ENCODE measurements around the gene FGG.

FGG gene

DNA sequence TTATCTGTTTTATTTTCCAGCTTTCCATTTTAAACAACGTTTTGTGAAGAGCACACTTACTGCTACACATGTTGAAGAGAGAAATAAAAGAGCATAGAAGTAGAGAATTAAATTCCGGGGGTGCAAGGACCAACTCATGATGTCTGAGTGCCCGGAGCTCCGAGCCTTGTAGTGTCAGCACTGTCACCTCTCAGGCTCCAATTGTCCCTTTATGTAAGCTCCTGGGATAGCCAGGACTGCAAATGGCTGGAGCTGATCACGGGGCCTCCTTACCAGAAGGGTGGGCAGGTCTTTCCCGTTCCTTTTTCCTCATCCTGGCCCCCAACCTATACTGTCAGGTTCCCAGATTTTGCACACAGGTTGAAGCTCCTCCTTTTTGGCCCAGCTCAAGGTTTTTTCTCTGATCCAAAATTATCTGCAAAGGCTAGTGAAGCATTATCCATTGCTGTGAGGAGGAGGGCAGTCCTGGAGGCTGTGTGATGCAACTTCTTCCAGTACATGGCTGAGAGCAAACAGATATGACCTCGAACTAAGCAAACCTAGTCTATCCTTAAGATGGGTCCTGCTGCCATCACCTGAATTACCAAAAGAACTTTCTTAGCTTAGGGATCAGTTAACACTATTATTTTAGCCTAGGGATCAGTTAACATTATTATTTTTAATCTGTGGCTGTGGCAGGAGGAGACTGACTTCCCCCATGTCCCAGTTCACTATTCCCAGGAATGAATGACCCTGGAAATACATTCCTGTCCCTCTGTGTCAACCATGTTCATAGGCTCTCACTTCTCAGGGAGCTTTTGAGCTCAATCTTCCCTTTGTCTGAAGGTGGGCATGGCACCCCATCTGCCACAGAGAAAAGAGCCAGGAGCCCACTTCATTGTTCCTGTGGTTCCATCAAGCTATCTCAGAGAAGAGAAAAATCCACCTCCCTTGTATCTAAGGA, at the start of gene FGG:
TSS of gene FGG (minus strand) at position 185 of the 943 bp plus-strand sequence. CDS start at position 138, 47 bp downstream.
- no peak for DNase-seq

DNA sequence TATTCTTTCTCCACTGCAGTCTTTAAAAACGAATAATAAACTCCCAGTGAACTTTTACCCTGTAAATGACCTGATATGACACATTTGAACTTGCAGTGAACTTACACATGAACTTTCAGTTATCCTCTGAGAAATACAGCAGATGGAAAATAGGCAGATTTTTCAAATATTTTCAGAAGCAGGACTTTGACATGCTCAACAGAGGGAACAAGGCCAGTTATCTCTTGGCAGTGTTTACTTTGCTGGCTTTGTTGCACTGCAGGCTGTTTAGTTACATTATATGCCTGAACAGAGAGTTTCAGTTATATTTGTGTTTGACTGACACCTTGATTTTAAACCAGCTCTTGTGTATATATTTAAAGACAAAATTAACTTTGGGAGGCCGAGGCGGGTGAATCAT, 47.6 kb upstream of the FGG start:
- no peak for DNase-seq

- DNase-seq = no peak
These were observed 46.4 kb upstream of the FGG start for GRCh38 chr4:154658680-154659405.

DNA sequence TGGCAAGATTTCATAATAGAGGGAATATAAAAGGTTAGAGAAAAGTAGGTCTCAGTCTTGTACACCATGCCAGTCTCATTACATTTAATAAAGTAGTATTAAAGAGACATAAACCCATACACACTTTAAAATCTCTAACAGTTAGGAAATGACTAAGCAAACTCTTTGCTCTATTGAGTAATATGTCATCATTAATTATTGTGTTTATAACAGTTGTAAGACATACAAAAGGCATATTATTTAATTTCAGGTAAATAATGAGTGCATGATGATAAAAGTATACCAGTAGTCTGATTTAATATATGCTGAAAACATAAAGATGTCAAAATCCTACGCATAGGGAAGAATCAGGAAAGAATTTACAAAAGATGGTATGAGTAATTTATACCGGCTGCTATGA, 31.0 kb upstream of the FGG start:
- DNase-seq = no peak

GRCh38 chr4:154642373-154643009, 30.0 kb upstream of the FGG start:
- no peak for DNase-seq

- DNase-seq = peak; percentile 1
These were observed 28.5 kb upstream of the FGG start for GRCh38 chr4:154640999-154641398.

- DNase-seq = no peak
These were observed 21.6 kb upstream of the FGG start for GRCh38 chr4:154634058-154634457.

DNA sequence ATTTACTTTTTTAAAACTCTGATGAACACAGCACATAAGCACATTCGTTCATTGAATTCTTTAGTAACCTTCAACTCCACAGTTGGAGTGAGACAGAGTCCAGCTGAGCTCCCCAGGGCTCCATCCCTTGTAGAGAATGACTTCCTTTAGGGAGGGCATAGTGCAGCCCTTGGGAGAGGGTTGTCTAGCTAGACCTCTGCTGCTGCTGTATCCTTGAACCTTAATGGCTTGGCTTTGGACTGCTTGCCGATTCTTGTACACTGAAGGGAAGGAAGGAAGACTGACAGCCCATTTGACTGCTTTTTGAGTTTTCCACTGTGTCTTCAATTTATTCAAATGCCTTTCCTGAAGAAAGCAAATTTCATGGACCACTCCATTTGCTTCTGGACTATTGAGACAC, 19.4 kb upstream of the FGG start:
- DNase-seq = no peak

DNA sequence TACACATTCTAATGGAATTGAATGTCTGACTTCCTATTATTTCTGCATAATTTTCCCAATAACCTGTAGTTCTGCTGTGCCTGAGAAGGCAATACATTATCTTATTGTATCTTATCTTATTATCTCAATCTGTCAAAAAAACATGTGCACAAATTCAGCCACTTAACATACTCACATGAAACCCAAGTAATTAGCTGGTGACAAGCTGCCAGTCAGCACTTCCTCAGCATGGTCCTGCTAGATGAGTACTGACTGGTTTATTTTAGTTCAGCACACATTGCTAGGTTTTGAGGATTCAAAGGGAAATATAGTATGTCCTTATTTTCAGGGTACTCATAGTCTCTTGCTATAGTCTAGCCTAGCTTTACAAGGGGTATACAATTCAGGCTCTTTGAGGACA, 17.9 kb upstream of the FGG start:
- no peak for DNase-seq

DNA sequence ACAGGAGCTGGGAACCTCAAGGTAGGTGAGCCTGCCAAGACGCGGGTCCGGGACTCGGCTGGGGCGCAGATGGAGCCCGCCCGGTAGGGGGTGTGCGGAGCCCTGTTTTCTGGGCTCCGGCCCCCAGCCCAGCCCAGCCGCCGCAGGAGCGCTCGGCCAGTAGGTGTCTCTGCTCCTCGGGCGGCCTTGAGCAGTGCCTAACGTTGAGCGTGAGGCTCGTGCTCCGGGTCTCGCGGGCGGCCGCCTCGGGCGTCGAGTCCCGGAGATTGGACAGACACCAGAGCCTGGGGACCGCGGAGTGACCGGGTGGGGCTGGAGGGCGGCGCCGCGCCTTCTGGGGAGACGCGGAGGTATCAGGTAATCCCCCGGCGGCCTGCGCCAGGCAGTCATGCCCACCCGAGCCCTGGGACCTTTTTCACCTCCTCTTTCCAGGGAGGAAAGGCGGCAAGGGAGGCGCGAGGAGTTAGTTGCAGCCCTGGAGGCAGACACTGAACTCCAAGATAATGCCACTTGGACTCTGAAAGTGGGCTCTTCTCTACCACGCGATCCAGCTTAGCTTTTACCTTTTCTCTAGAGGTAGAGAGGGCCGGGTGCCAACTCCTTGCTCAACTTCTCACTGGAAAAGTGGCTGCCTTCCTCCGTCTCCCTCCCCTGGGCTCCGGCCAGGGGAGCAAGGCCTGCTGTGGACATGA, 14.5 kb upstream of the FGG start:
- DNase-seq = peak; percentile 16

- DNase-seq = no peak
These were observed 13.5 kb upstream of the FGG start for GRCh38 chr4:154625971-154626370.

- DNase-seq = no peak
These were observed 11.5 kb upstream of the FGG start for GRCh38 chr4:154623995-154624394.

DNA sequence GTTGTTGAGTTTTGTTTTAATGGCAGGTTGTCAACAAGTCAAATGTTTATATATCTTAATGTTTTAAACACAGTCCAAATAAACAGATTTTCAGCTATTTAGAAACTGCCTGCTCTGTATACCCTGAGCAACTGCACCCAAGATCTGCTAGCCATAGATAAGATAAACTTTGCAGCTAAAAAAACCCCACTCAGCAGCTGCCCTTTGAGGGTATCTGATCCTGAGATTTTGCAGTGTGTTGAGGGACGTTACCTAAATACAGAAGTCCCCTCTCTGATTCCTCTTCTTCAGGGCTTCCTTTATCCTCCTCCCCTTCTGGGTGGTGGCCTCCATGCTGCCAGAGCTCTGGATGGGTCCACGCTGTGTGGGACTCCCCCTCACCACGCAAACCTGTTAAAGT, 11.0 kb upstream of the FGG start:
- no peak for DNase-seq

DNA sequence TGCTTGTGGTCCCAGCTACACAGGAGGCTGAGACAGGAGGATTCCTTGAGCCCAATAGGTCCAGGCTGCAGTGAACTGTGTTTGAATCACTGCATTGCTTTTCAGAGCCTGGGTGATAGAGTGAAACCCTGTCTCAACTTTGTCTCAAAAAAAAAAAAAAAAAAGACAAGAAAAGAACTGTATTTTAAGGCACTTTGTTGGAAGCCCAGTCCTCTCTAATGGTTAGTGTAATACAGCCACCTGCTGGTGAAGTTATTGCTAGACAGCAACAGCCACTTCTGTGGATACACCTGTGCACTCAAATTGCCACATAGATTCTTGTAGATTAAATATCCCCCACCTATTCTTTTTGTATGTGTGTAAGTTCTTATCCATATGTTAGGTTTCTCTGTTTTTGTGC, 10.1 kb upstream of the FGG start:
- DNase-seq = peak; percentile 1

DNA sequence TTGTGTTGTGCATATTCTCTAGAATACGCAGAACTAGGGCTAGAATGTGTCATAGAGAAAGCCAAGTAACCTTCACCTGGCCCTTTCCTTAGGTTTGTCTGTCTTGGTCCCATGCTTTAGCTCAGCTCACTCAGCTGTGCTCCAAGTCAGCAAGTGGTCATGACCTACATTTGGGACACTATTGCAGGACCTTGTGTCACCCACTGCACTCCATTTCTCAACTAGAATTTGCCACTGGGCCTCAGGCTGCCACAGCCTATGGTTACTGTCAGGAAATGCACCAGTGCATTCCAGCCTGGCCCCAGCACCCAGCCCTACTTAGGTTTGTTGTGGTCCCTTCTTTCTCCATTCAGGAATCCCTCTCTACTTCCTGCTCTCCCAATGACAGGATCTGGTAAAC, 7.7 kb upstream of the FGG start:
- DNase-seq = no peak

- DNase-seq = peak; percentile 7
These were observed 6.4 kb upstream of the FGG start for GRCh38 chr4:154618708-154619315.

DNA sequence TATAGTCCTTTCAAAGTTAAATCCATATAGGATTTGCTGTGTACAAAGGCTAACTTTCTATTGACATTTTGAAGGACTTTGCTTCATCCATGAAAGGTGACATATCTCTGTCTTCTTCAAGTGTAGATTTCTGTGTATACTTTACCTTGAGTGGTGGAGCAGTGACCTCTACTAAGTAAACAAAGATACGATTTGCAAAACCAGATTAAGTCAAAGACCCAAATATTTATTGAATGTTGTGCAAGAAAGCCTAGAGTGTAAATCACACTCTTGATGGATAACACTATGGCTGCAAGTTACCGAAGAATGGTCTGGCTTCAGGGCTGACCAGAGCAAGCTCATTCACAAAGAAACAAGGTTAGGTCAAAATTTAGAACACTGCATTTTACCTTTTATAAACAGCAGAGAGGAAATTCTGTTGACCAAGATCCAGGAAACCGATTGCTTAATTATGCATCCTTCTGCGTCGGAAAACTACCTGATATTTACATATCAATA, 5.4 kb upstream of the FGG start:
- no peak for DNase-seq

GRCh38 chr4:154616731-154617130, 4.3 kb upstream of the FGG start:
- no peak for DNase-seq

DNA sequence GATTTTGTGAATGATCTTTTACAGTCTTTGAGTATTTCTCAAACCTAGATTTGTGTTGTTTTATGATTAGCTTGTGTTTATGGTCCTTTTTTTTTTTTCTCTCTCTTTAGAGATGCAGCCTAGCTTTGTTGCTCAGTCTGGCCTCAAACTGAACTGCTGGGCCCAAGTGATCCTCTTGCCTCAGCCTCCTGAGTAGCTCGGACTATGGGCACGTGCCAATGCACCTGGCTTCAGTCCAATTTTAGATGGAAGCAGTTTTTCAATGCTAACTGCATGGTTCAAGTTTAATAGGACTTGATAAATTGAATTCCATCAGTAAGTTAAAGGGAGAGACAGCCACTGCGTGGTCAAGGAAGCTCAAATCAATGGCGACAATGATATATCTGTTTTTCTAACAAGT, 3.8 kb upstream of the FGG start:
- DNase-seq = no peak

DNA sequence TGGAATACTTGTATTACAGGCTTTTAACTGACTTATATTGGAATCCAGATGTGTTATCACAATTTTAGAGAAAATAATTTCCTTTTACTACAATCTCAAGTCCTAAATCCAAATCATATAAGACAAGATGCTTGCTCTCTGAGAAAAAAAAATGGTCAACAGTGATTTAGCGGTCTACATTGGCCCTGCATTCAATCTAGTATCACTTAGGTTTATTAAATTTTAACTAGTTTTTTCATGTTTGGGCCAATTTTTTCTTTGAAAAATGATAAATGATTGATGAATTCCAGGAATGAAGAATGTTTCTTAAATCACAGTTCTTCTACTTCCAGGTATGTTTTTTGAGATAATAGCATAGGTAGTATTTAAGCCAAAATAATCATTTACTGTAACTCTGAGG, 2.8 kb upstream of the FGG start:
- no peak for DNase-seq

GRCh38 chr4:154614306-154614705, 1.9 kb upstream of the FGG start:
- no peak for DNase-seq

DNA sequence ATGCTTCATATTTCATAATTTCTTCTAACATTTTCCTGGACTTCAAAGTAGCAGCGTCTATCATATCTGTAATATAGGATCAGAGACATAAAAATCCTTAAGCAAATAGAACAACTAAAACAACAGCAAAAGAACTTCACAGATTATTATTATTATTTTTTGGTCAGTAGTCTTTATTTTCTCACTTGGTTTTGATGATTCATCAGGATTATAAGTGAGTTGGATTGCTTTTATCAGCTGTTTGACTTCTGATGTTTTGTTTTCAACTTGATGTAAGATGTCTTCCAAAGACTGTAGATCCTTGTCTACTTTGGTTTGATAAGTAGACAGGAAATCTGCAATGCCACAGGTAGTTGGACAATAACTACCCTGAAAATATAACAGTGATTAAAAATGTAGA, 623 bp downstream of the FGG start:
- no peak for DNase-seq
